CD8-positive, alpha-beta memory T cell (primary cell): ENCODE measurements around the gene PAXX. TPM values are rescaled to one million over a fixed set of nuclear protein-coding genes. Genes with fewer than 3 reads are reported as not detected.

Experiments used
- CTCF ChIA-PET: fragments of 350-600 bp; sonication (Branson Sonifier 250); formaldehyde crosslinking; loops from one replicate; lab custom pipeline; 2021; ENCODE audit warnings: antibody characterized with exemption; lab: Charles Lee
- POLR2A ChIA-PET: fragments of 350-600 bp; sonication (Branson Sonifier 250); formaldehyde crosslinking; loops from one replicate; lab custom pipeline; 2021; ENCODE audit warnings: antibody characterized with exemption; lab: Charles Lee
- DNase-seq, 5 donors: peaks; one replicate each; pipeline versions ENCODE4 v3.0.0 to v3.0.0-alpha.2; 2020 to 2022; ENCODE audit warnings: mixed read lengths in 1 of 5
- H3K27ac ChIP-seq: one replicate; pipeline ENCODE4 v1.7.0; 2013; ENCODE audit warnings: low read depth, mild to moderate bottlenecking, low read length, moderate library complexity
- H3K27me3 ChIP-seq: 2 replicates; pipeline ENCODE4 v1.7.0; 2013; ENCODE audit warnings: low read length, mild to moderate bottlenecking; ENCODE audit not compliant: insufficient read depth, poor library complexity, severe bottlenecking
- H3K36me3 ChIP-seq: 2 replicates; pipeline ENCODE4 v1.7.0; 2013; ENCODE audit warnings: mild to moderate bottlenecking, low read length, moderate library complexity; ENCODE audit not compliant: insufficient read depth
- H3K4me1 ChIP-seq: 2 replicates; pipeline ENCODE4 v1.7.0; 2013; ENCODE audit warnings: mild to moderate bottlenecking, low read length, moderate library complexity; ENCODE audit not compliant: insufficient read depth
- H3K4me3 ChIP-seq: 2 replicates; pipeline ENCODE4 v1.7.0; 2013; ENCODE audit warnings: mild to moderate bottlenecking, low read length
- H3K9me3 ChIP-seq: 2 replicates; pipeline ENCODE4 v1.7.0; 2013; ENCODE audit warnings: mild to moderate bottlenecking, low read length
- H3K27ac Mint-ChIP-seq, 8 donors: one replicate each; pipeline ENCODE4 v1.8.0; 2020 to 2021; ENCODE audit warnings: mixed read lengths in 8 of 8, mild to moderate bottlenecking in 6 of 8, inconsistent platforms in 3 of 8, moderate library complexity in 3 of 8
- H3K27me3 Mint-ChIP-seq, 2 donors: one replicate each; pipeline ENCODE4 v1.8.0; 2020 to 2021; ENCODE audit warnings: mixed read lengths in 2 of 2, mild to moderate bottlenecking in 1 of 2, moderate library complexity in 1 of 2
- H3K36me3 Mint-ChIP-seq, 3 donors: one replicate each; pipeline ENCODE4 v1.8.0; 2020 to 2021; ENCODE audit warnings: mixed read lengths in 3 of 3, inconsistent platforms in 1 of 3, mild to moderate bottlenecking in 1 of 3
- H3K4me1 Mint-ChIP-seq, 3 donors: one replicate each; pipeline ENCODE4 v1.8.0; 2020 to 2021; ENCODE audit warnings: mixed read lengths in 3 of 3, inconsistent platforms in 1 of 3, mild to moderate bottlenecking in 1 of 3
- H3K4me3 Mint-ChIP-seq, 7 donors: one replicate each; pipeline ENCODE4 v1.8.0; 2020 to 2021; ENCODE audit warnings: mixed read lengths in 7 of 7, mild to moderate bottlenecking in 6 of 7, moderate library complexity in 4 of 7, inconsistent platforms in 2 of 7
- H3K9me3 Mint-ChIP-seq, 5 donors: one replicate each; pipeline ENCODE4 v1.8.0; 2020 to 2022; ENCODE audit warnings: mixed read lengths in 5 of 5, mild to moderate bottlenecking in 3 of 5, moderate library complexity in 2 of 5, inconsistent platforms in 1 of 5
- polyA plus RNA-seq: library from polyadenylated mRNA; unstranded; fragments of 300-500 nt; fragmentation: Illumina TruSeq; gene quantifications from one replicate; pipeline ENCODE4 v1.2.3, GENCODE V29; 2021
- total RNA-seq, 2 experiments: library from RNA; stranded (reverse); gene quantifications; one replicate each; pipeline ENCODE4 v1.2.3, GENCODE V29; 2021

Gene PAXX
- total and polyA plus RNA-seq, 3 experiments from 2014 or later, result 78.4 to 156 (median 82.2) TPM

DNA sequence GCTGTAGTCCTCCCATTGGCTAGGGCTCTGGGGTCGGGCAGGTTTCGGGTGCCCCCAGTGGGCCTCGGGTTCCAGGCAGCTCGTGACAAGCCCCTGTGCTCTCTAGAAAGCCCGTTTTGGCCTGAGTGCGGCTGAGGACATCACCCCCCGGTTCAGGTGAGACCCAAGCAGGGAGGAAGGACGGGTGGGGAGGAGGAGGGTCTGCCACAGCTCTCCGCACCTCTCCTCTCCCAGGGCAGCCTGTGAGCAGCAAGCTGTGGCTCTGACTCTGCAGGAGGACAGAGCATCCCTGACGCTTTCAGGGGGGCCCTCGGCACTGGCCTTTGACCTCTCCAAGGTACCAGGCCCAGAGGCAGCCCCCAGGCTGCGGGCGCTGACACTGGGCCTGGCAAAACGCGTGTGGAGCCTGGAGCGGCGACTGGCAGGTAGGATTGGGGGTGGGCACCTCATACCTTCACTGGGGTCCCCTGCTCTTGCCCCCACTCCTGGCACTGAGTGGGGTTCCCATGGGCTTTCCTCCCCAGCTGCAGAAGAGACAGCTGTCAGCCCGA lies 672 bp downstream of the PAXX start:
- Mint-ChIP-seq H3K36me3 (peaks cover 0 to 17% (median 0%) of the 10 kb centered on the region in 3 donors), H3K4me1 (peaks cover 25 to 54% (median 29%) of the 10 kb centered on the region in 3 donors), H3K27me3 (peaks cover 0 to 1% of the 10 kb centered on the region in 2 donors), H3K27ac (peak overlapping the region; percentile 92 to 98 (median 96)), H3K9me3 (no peaks in the 10 kb centered on the region), H3K4me3 (peak overlapping the region; percentile 84 to 95 (median 87))
- no peak for DNase-seq
- Histone ChIP-seq H3K4me1 (peaks cover 35% of the 10 kb centered on the region), H3K9me3 (no peaks in the 10 kb centered on the region), H3K36me3 (no peaks in the 10 kb centered on the region), H3K27me3 (no peaks in the 10 kb centered on the region), H3K27ac (peak overlapping the region; percentile 83), H3K4me3 (peak overlapping the region; percentile 65)
- ChIA-PET POLR2A (interaction anchor here (0.8 to 2.6 kb wide), 11 partner anchors 8 to 94 kb away, joined by 3 to 15 read pairs (median 7); partner anchors contain the start of genes C8G, FBXW5, FUT7 and MAN1B1), CTCF (interaction anchor here (0.8 to 6.7 kb wide), 12 partner anchors 9 to 148 kb away, joined by 3 to 72 read pairs (median 8); partner anchors contain the start of genes ABCA2, C8G, FBXW5 and FUT7)

- Histone ChIP-seq H3K4me3 (no peak overlapping the region), H3K36me3 (no peaks in the 10 kb centered on the region), H3K27me3 (no peaks in the 10 kb centered on the region), H3K27ac (no peak overlapping the region), H3K4me1 (peaks cover 48% of the 10 kb centered on the region), H3K9me3 (no peaks in the 10 kb centered on the region)
- H3K4me3 Mint-ChIP-seq, result peak overlapping the region in 6 of 7 donors; percentile 8 to 95 (median 88)
- CTCF ChIA-PET, result interaction anchor here (2.8 to 6.7 kb wide), 3 partner anchors 8 to 41 kb away, joined by 18 to 72 read pairs (median 20); partner anchors contain the start of genes ABCA2 and FUT7
- H3K9me3 Mint-ChIP-seq, result no peaks in the 10 kb centered on the region
- no peak for DNase-seq
- H3K4me1 Mint-ChIP-seq, result peaks cover 36 to 68% (median 39%) of the 10 kb centered on the region in 3 donors
- peak overlapping the region in 7 of 8 donors; percentile 41 to 98 (median 96) for H3K27ac Mint-ChIP-seq
- POLR2A ChIA-PET, result interaction anchor here (0.7 kb wide), 1 partner anchor 12 kb away, joined by 3 read pairs; no protein-coding TSS in a partner anchor
- H3K27me3 Mint-ChIP-seq, result no peaks in the 10 kb centered on the region
- H3K36me3 Mint-ChIP-seq, result peaks cover 0 to 17% (median 0%) of the 10 kb centered on the region in 3 donors
These were observed 2.1 kb downstream of the PAXX start for GRCh38 chr9:136994180-136994887.

- CTCF ChIA-PET, result interaction anchor here (2.2 to 6.7 kb wide), 5 partner anchors 34 to 152 kb away, joined by 9 to 72 read pairs (median 12); partner anchors contain the start of genes ABCA2, AJM1, C8G and FBXW5
- H3K4me3 ChIP-seq, result no peak overlapping the region
- no peak for DNase-seq
- POLR2A ChIA-PET, result no interaction called here
- H3K27ac ChIP-seq, result no peak overlapping the region
- no peaks in the 10 kb centered on the region for H3K27me3 Mint-ChIP-seq
- H3K36me3 Mint-ChIP-seq, result peaks cover 0 to 17% (median 0%) of the 10 kb centered on the region in 3 donors
- peak overlapping the region in 2 of 8 donors; percentile 39 to 47 for H3K27ac Mint-ChIP-seq
- peaks cover 50% of the 10 kb centered on the region for H3K4me1 ChIP-seq
- H3K9me3 ChIP-seq, result no peaks in the 10 kb centered on the region
- H3K4me3 Mint-ChIP-seq, result peak overlapping the region in 1 of 7 donors; percentile 56
- H3K4me1 Mint-ChIP-seq, result peaks cover 38 to 70% (median 39%) of the 10 kb centered on the region in 3 donors
- no peaks in the 10 kb centered on the region for H3K36me3 ChIP-seq
- H3K27me3 ChIP-seq, result no peaks in the 10 kb centered on the region
- no peaks in the 10 kb centered on the region for H3K9me3 Mint-ChIP-seq
These were observed 2.6 kb downstream of the PAXX start for GRCh38 chr9:136994888-136995230.

DNA sequence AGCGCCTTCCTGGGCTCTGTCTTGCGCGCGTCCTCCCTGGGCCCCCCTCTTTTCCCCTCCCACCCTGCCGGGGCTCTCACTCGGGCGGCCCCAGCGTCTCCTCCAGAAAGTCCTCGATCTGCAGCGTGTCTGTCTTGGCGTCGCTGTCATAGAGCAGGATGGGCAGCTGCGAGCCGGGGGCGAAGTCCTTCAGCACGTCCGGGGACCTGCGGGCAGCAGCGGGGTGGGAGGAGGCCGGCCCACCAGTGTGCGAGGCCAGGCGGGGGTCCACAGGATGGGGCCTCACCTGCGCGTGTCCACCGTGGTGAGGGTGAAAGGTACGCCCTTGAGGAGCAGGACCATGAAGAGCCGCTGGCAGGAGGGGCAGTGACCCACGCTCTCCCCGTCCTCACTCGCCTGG lies 3.1 kb downstream of the PAXX start:
- no peak for DNase-seq
- Histone ChIP-seq H3K27me3 (no peaks in the 10 kb centered on the region), H3K4me1 (peaks cover 55% of the 10 kb centered on the region), H3K4me3 (no peak overlapping the region), H3K27ac (no peak overlapping the region), H3K9me3 (no peaks in the 10 kb centered on the region), H3K36me3 (no peaks in the 10 kb centered on the region)
- peaks cover 43 to 75% (median 44%) of the 10 kb centered on the region in 3 donors for H3K4me1 Mint-ChIP-seq
- H3K27ac Mint-ChIP-seq, result peak overlapping the region in 4 of 8 donors; percentile 10 to 86 (median 39)
- peaks cover 0 to 17% (median 0%) of the 10 kb centered on the region in 3 donors for H3K36me3 Mint-ChIP-seq
- no peaks in the 10 kb centered on the region for H3K9me3 Mint-ChIP-seq
- POLR2A ChIA-PET, result interaction anchor here (1.2 to 1.6 kb wide), 3 partner anchors 17 to 32 kb away, joined by 3 to 11 read pairs (median 6); no protein-coding TSS in a partner anchor
- CTCF ChIA-PET, result interaction anchor here (1.3 to 6.7 kb wide), 6 partner anchors 10 to 153 kb away, joined by 4 to 72 read pairs (median 12); partner anchors contain the start of genes ABCA2, AJM1, C8G and FBXW5
- H3K4me3 Mint-ChIP-seq, result peak overlapping the region in 1 of 7 donors; percentile 56
- H3K27me3 Mint-ChIP-seq, result no peaks in the 10 kb centered on the region

DNA sequence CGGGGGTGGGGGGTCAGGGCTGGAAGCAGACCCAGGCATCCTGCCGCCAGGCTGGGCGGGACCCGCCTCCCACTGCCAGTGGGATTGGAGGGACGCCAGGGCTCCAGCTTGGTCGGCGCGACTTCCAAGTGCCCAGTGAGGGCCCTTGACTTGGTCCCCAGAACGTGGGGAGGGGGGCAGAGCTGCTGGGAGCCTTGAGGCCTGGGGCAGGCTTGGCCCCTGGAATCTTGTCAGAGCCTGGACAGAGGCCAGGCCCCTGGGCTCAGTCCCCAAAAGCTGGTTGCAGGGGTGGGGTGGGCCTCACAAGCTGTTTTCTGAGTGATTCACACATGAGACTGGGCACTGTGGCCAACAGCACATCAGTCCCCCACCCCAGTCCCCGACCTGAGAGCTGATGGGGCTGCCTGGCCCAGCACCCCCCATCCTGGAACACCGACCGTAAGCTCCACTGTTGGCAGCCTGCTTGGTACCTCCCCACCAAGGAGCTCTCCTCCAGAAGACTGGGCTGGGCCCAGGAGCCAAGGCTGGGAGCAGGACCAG lies 3.6 kb downstream of the PAXX start:
- H3K9me3 Mint-ChIP-seq, result no peaks in the 10 kb centered on the region
- no peak for DNase-seq
- H3K36me3 Mint-ChIP-seq, result peaks cover 0 to 17% (median 0%) of the 10 kb centered on the region in 3 donors
- H3K27ac Mint-ChIP-seq, result peak overlapping the region; percentile 85 to 99 (median 96)
- no peaks in the 10 kb centered on the region for H3K27me3 ChIP-seq
- peak overlapping the region; percentile 77 to 89 (median 85) for H3K4me3 Mint-ChIP-seq
- peaks cover 58% of the 10 kb centered on the region for H3K4me1 ChIP-seq
- peak overlapping the region; percentile 62 for H3K27ac ChIP-seq
- POLR2A ChIA-PET, result interaction anchor here (0.5 to 1.6 kb wide), 8 partner anchors 10 to 67 kb away, joined by 3 to 11 read pairs (median 3); partner anchors contain the start of genes C8G and FBXW5
- H3K9me3 ChIP-seq, result no peaks in the 10 kb centered on the region
- no peaks in the 10 kb centered on the region for H3K36me3 ChIP-seq
- H3K4me1 Mint-ChIP-seq, result peaks cover 44 to 76% (median 44%) of the 10 kb centered on the region in 3 donors
- H3K27me3 Mint-ChIP-seq, result no peaks in the 10 kb centered on the region
- CTCF ChIA-PET, result interaction anchor here (0.6 to 6.7 kb wide), 13 partner anchors 8 to 203 kb away, joined by 3 to 72 read pairs (median 5); partner anchors contain the start of genes ABCA2, AJM1, C8G and FBXW5
- peak overlapping the region; percentile 51 for H3K4me3 ChIP-seq

DNA sequence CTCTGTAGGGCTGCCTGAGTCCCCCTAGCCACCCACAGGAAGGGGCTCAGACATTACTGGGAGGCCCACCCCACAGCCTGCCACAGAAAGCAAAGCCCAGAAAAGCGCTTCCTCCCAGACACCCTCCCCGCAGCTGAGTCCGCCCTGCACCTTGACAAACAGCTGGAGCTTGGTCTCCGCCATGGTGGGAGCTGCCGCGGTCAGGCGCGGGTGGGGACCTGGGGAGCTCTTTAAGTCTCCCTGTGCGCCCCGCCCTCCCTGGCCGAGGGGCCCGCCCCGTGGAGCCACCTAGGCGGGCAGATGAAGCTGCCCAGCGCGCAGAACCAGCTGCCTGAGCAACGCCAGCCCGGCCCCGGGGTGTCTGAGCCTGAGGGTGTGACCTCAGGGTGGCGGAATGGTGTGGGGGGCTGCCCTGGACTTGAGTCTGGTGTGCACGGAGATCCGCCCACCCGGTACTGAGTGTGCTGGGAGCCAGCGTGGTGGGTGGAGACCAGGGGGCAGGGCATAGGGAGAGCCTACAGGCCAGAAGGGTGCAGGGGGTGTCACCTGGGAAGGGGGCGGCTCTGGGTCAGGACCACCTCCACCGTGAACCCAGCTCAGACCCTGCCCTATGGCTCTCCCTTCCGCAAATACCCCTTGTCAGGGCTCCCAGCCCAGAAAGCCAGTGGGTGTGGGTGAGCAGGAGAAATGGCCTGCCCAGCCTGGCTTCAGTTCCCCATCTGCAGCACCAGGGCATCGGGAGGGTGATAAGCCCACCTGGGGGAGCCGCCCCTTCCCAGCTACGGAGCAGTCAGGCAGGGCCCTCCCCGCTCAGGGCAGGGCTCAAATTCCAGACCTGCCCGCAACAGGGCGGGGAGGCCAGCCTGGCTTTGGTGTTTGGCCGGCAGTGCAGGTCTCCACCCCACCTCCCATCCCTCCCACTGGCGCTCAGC lies 4.4 kb downstream of the PAXX start, which contains the start of gene CLIC3:
Gene CLIC3, minus strand, starts transcription at position 208 of the 932 bp plus-strand sequence. Its CDS starts 25 bp downstream, at position 183.
- DNase-seq, result peak; percentile 64 to 85 (median 70)
- H3K9me3 ChIP-seq, result no peaks in the 10 kb centered on the region
- no peaks in the 10 kb centered on the region for H3K9me3 Mint-ChIP-seq
- peak within 1 kb of the TSS; percentile 77 to 94 (median 85) for H3K4me3 Mint-ChIP-seq
- H3K4me3 ChIP-seq, result peak within 1 kb of the TSS; percentile 51
- no peaks in the 10 kb centered on the region for H3K27me3 Mint-ChIP-seq
- H3K27me3 ChIP-seq, result no peaks in the 10 kb centered on the region
- peaks cover 44 to 71% (median 44%) of the 10 kb centered on the region in 3 donors for H3K4me1 Mint-ChIP-seq
- peak within 1 kb of the TSS; percentile 62 for H3K27ac ChIP-seq
- peak within 1 kb of the TSS; percentile 96 to 99 (median 97) for H3K27ac Mint-ChIP-seq
- no peaks in the 10 kb centered on the region for H3K36me3 ChIP-seq
- CTCF ChIA-PET, result interaction anchor here (0.6 to 6.7 kb wide), 14 partner anchors 9 to 204 kb away, joined by 3 to 72 read pairs (median 5); partner anchors contain the start of genes ABCA2, AJM1, C8G and FBXW5
- peaks cover 58% of the 10 kb centered on the region for H3K4me1 ChIP-seq
- POLR2A ChIA-PET, result interaction anchor here (0.5 to 1.6 kb wide), 10 partner anchors 11 to 68 kb away, joined by 3 to 11 read pairs (median 3); partner anchors contain the start of genes C8G and FBXW5
- H3K36me3 Mint-ChIP-seq, result peaks cover 0 to 17% (median 0%) of the 10 kb centered on the region in 3 donors
